ENCODE measurements around the gene BSCL2. TPM values are rescaled to one million over a fixed set of nuclear protein-coding genes. Genes with fewer than 3 reads are reported as not detected.

The BSCL2 gene
- total and polyA plus RNA-seq, 8 donors: 39.9 to 109 (median 49.5) TPM

DNA sequence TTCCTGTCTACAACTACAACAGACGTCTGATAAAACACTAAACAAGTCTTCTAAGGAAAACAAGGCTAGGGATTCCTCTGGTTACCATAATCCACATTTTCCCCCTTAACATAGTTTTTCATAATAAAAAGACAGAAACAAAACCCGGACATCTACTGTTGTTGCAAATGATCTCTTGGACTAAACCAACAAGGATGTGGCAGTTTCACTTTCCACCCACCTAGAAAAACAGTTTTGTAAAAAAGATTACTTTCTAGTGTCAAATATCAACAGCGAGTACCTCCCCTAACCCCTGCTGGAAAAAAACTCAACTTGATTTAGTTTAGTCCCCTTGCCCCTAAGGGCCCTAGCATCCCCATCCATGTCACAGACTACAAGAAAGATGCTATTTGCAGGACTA lies 5.6 kb upstream of the BSCL2 start:
- TF ChIP-seq, protein P1, sequence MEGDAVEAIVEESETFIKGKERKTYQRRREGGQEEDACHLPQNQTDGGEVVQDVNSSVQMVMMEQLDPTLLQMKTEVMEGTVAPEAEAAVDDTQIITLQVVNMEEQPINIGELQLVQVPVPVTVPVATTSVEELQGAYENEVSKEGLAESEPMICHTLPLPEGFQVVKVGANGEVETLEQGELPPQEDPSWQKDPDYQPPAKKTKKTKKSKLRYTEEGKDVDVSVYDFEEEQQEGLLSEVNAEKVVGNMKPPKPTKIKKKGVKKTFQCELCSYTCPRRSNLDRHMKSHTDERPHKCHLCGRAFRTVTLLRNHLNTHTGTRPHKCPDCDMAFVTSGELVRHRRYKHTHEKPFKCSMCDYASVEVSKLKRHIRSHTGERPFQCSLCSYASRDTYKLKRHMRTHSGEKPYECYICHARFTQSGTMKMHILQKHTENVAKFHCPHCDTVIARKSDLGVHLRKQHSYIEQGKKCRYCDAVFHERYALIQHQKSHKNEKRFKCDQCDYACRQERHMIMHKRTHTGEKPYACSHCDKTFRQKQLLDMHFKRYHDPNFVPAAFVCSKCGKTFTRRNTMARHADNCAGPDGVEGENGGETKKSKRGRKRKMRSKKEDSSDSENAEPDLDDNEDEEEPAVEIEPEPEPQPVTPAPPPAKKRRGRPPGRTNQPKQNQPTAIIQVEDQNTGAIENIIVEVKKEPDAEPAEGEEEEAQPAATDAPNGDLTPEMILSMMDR (IDR thresholded peaks at IDR 0.05): no peak
- H3K36me3 ChIP-seq: peaks cover 0 to 77% of the 10 kb centered on the region in 2 donors
- H3K27ac ChIP-seq: peak overlapping the region; percentile 23 to 49
- no peaks in the 10 kb centered on the region for H3K27me3 ChIP-seq
- intact Hi-C loops (cut with DNase I): no loop called here
- no peaks in the 10 kb centered on the region for H3K9me3 ChIP-seq
- no peak for DNase-seq
- H3K4me1 ChIP-seq: peaks cover 17 to 38% of the 10 kb centered on the region in 2 donors
- no peak for ATAC-seq
- H3K4me3 ChIP-seq: no peak overlapping the region

DNA sequence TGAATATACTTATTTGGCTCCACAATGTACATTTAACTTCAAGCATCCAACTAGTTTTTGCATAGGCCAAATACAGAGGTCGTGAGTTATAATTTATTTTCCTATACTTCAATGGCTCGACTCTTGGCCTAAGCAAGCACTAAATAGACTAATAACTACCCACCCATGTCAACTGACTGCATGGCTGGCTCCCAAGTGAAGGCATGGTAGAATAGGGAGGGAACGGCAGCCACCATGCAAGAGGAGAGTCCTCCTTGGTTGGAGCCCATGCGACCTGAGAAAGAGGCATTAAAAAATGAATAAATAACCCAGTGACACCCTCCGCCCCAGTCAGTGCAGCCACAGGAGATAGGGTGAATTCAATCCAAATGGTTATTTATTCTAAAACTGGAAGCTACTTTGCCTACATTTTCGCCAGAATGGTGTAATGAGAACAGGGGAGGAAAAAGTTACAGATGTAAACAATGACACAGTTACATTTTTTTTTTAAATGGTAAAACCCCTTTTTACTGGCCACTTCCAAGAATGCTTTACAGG lies 5.1 kb upstream of the BSCL2 start:
- no peak for DNase-seq
- no peaks in the 10 kb centered on the region for H3K27me3 ChIP-seq
- H3K9me3 ChIP-seq: no peaks in the 10 kb centered on the region
- TF ChIP-seq, protein P1 (IDR thresholded peaks at IDR 0.05): no peak
- peak overlapping the region; percentile 23 to 49 for H3K27ac ChIP-seq
- peaks cover 0 to 72% of the 10 kb centered on the region in 2 donors for H3K36me3 ChIP-seq
- no peak overlapping the region for H3K4me3 ChIP-seq
- intact Hi-C loops (cut with DNase I): no loop called here
- ATAC-seq: no peak
- H3K4me1 ChIP-seq: peaks cover 17 to 42% of the 10 kb centered on the region in 2 donors

DNA sequence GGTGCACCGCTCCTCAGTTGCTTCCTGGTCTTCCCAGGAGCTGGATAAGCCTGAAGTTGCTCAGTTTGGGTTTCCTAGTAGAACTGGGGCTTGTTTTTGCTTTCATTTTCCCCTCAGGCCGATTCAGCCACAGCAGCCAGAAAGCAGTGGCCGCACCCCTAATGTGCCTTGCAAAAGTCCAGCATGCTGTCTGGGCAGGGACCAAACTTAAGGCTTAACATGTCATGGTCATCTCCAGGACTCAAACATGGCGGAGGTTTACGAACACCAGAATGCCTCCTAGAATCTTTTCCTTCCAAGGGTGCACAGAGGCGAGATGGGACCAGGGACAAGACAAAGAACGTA lies 2.7 kb upstream of the BSCL2 start:
- peak overlapping the region; percentile 96 to 97 for H3K27ac ChIP-seq

DNA sequence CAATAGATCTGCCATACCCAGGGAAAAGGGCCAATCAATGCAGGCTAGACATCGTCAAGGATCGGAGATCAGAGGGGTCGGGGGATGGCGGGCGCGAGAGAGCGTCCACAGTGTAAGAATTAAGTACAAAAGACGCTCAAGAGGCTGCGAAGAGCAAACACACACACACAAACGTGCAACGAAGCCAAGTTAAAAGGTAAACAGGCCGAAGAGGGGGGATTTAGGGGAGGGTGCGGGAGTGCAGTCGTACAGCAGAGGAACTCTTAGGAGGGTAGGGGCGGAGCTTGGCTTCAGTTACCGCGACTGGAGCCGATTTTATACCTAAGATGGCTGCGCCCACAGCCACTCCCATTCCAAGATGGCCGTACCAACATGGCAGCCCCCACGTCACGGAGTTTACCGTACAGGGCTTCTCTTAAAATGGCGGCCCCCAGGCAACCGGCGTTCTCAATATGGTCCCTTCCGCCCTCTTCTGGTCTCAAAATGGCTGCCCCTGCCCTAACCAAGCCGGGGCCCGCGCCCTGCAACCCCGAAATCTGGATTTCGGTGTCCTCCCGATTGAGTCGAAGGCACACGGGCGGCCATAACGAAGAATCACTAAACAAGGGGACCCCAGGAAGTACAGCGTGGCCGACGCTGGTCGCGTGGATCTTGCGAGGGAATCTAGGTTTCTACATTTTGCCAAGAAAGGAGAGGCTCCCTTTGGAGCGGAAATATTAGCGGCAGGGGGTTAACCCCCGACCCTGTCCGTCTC lies 2.2 kb upstream of the BSCL2 start:
- TF ChIP-seq, protein P1 (IDR thresholded peaks at IDR 0.05): no peak
- peak; percentile 96 to 99 (median 98) for DNase-seq

More for the DNA sequence above, 2.7 kb upstream of the BSCL2 start:
- H3K36me3 ChIP-seq: peaks cover 0 to 48% of the 10 kb centered on the region in 2 donors
- DNase-seq: no peak
- no peaks in the 10 kb centered on the region for H3K9me3 ChIP-seq
- TF ChIP-seq, protein P1 (IDR thresholded peaks at IDR 0.05): no peak
- H3K4me1 ChIP-seq: peaks cover 29 to 63% of the 10 kb centered on the region in 2 donors
- no peak for ATAC-seq
- peak overlapping the region; percentile 51 to 59 for H3K4me3 ChIP-seq
- H3K27me3 ChIP-seq: no peaks in the 10 kb centered on the region
- intact Hi-C loops (cut with DNase I): no loop called here

DNA sequence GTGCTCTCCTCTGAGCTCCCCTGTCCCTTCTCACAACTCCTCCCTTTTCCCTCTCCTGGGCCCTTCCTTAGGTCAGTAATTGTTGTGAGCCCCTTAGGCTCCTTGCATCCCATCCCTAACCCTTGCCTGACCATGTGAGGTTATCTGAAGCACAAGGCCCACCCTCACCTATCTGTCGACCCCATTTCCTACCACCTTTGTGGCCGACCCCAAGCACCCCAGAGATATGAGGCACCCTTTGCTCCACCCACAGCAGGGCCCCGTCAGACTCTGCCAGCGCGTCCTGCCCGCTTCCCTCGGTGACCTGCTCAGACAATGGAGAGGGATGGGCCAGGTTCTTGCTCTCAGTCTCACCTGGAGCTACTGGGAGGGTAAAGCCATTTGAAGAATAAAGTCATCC lies 1.6 kb upstream of the BSCL2 start:
- Histone ChIP-seq H3K27me3 (no peaks in the 10 kb centered on the region), H3K4me1 (peaks cover 26 to 69% of the 10 kb centered on the region in 2 donors), H3K4me3 (peak overlapping the region; percentile 51 to 59), H3K36me3 (peaks cover 0 to 36% of the 10 kb centered on the region in 2 donors), H3K27ac (peak overlapping the region; percentile 96 to 97), H3K9me3 (no peaks in the 10 kb centered on the region)
- TF ChIP-seq, protein P1 (IDR thresholded peaks at IDR 0.05): no peak
- ATAC-seq (peak; percentile 13), DNase-seq (no peak)
- intact Hi-C loops (cut with DNase I): no loop called here

More for the DNA sequence above, 2.2 kb upstream of the BSCL2 start:
- intact Hi-C loops (cut with DNase I): no loop called here
- no peaks in the 10 kb centered on the region for H3K9me3 ChIP-seq
- peaks cover 0 to 43% of the 10 kb centered on the region in 2 donors for H3K36me3 ChIP-seq
- peak overlapping the region; percentile 51 to 59 for H3K4me3 ChIP-seq
- H3K27ac ChIP-seq: peak overlapping the region; percentile 96 to 97
- H3K27me3 ChIP-seq: no peaks in the 10 kb centered on the region
- H3K4me1 ChIP-seq: peaks cover 29 to 68% of the 10 kb centered on the region in 2 donors
- ATAC-seq: peak; percentile 82
